ENCODE results near the gene LRRC3C.

The LRRC3C gene

DNA sequence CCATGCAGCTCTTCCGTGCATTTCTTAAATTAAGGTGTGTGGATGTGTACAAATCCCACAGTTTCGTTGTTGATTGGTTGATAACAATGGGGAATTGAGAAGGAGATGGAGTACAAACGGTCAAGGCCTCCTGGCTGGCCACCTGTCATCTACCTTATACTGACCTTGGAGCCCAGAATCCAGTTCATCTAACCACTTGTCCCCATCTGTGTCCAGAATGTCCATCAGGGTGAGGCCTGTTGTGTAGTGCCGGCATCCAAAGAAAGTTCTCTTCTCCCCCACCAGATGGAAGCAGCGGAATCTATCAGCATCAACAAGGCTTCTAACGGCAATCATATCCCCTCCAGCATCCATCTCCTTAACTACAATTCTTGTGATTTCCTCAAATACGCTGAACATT lies 10.6 kb upstream of the LRRC3C start:
- ChIA-PET CTCF (no interaction called here), POLR2A (ENCODE audit: low non-redundant PET) (no interaction called here)
- TF ChIP-seq CTCF (conservative IDR thresholded peaks at IDR 0.05; ENCODE audit: low read depth), result no peak
- no peak overlapping the region for H3K27ac ChIP-seq
- DNase-seq (ENCODE audit: low spot score), result no peak

DNA sequence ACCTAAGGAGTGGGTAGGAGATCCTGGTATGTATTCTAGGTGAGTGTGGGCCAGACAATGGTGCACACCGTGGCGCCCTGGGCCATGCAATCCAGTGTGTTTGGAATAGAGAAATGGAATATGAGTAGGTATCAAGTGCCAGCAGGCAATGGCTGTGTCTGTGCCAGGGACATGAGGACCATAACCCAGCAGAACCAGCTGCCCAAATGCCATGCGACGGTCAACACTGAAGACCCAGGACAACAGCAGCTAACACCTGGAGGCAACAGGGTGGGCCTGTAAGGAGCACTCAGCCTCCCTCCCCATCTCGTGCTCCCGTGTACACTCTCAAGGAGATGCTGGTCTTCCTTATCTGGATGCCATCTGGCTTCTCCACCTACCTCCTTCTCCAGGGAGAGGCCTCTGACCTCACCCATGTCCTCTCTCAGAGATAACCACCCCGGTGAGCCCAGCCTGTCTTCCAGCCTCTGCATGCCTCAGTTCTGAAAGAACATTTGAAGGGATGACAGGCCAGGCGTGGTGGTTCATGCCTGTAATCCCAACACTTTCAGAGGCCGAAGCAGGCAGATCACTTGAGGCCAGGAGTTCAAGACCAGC lies 8.3 kb upstream of the LRRC3C start:
- H3K27ac ChIP-seq, result no peak overlapping the region
- POLR2A ChIA-PET (ENCODE audit: low non-redundant PET), result no interaction called here
- CTCF ChIA-PET, result interaction anchor here (0.6 to 1.3 kb wide), 3 partner anchors 10 to 106 kb away, joined by 3 to 5 read pairs (median 3); no protein-coding TSS in a partner anchor
- no peak for DNase-seq (ENCODE audit: low spot score)
- no peak for TF ChIP-seq CTCF (conservative IDR thresholded peaks at IDR 0.05; ENCODE audit: low read depth)

DNA sequence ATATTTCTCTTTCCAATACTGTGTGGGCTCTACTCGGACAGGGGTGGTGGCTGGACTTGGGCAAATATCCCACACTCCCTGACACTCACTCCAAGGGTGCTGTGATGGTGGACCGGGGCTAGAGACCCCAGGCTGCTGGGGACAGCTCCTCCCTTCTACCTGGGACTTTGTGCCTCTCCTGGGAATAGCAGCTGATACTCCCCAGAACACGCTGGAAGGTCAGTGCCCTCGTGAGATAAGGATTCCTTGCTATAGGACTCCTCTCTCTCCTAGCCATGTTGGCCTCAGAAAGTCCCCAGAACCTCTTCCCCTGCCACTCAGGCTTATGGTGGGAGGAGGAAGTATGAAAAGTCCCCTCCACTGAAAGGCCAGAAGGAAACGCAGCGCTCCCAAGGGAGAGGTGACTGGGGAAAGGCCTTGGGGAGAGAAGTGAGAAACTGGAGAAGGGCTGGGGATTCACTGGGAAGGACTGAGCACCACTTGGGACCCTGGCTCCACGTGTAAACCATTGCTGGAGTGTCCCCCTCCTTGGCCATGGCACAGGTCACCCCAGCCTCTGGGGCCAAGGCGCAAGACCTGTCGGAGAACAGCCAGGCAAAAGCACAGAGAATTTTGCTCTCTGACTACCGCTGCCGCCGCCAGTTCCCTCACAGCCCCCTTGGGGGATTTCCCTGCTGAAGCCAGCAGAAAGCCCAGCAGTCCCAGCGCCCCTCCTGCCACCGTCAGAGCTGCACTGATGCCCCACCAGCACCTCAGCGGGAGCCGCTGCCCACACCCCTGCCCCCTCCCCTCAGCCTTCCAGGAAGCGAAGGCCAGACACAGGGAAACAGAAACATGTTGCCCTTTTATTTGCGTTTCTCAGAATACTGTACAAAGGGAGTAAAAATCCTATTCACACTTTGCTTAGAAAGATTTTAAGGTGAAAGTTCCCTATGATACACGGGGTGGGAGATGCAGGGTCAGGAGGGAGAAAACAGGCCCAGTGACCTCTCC lies 7.0 kb upstream of the LRRC3C start:
- H3K27ac ChIP-seq, result peak overlapping the region; percentile 50
- ChIA-PET CTCF (interaction anchor here (0.6 to 1.3 kb wide), 3 partner anchors 12 to 108 kb away, joined by 3 to 5 read pairs (median 3); no protein-coding TSS in a partner anchor), POLR2A (ENCODE audit: low non-redundant PET) (no interaction called here)
- TF ChIP-seq CTCF (conservative IDR thresholded peaks at IDR 0.05; ENCODE audit: low read depth), result no peak
- DNase-seq (ENCODE audit: low spot score), result no peak

DNA sequence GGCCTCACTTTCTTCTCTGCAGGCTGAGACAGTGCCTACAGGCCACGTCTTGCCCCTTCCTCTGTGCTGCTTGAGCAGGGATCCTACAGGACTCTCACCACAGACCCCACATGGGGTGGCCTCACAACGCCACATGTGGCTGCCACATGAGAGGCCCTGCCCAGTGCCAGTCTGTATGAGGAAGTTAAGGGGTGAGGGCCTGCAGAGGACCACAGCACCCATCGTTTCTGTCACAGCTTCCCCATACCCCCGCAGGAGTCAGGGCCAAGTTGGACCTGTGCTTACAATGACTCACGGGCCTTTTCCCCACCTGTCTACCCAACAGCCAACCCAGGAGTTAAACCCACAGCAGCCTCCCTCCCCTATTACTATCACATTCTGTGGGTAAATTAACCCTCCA lies 6.2 kb upstream of the LRRC3C start:
- CTCF ChIA-PET, result no interaction called here
- POLR2A ChIA-PET (ENCODE audit: low non-redundant PET), result no interaction called here

DNA sequence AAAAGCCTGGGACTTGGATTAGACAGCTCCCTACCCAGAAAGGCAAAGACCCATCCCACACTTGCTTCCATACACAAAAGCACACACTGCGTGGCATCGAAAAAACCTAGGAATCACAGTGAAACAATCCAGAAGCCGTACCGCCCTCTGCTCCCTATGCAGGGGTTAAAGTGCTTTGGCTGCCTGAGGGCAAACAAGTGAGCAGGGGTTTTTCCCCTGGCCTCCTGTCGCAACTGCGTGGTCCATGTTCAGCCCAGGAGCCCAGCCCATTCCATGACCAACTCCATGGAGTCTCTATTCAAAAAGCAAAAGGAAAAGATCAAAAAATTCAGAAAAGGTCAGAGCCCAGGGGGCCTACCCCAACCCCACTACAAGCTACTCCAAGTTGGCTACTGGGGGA lies 5.5 kb upstream of the LRRC3C start:
- no peak for DNase-seq (ENCODE audit: low spot score)
- CTCF ChIA-PET, result interaction anchor here (0.6 kb wide), 1 partner anchor 144 kb away, joined by 3 read pairs; no protein-coding TSS in a partner anchor
- peak overlapping the region; percentile 50; the same call in 1 of the 2 replicates for H3K27ac ChIP-seq
- TF ChIP-seq CTCF (conservative IDR thresholded peaks at IDR 0.05; ENCODE audit: low read depth), result no peak
- POLR2A ChIA-PET (ENCODE audit: low non-redundant PET), result no interaction called here

More for the DNA sequence above, 6.2 kb upstream of the LRRC3C start:
- peak overlapping the region; percentile 50 for H3K27ac ChIP-seq
- no peak for TF ChIP-seq CTCF (conservative IDR thresholded peaks at IDR 0.05; ENCODE audit: low read depth)
- no peak for DNase-seq (ENCODE audit: low spot score)

GRCh38 chr17:39923230-39923629 lies 4.3 kb upstream of the LRRC3C start:
- H3K27ac ChIP-seq, result no peak overlapping the region
- DNase-seq (ENCODE audit: low spot score), result no peak
- CTCF ChIA-PET, result interaction anchor here (0.6 kb wide), 1 partner anchor 50 kb away, joined by 5 read pairs; no protein-coding TSS in a partner anchor
- POLR2A ChIA-PET (ENCODE audit: low non-redundant PET), result no interaction called here
- no peak for TF ChIP-seq CTCF (conservative IDR thresholded peaks at IDR 0.05; ENCODE audit: low read depth)
